ENCODE measurements around the gene OPN5.

DNA sequence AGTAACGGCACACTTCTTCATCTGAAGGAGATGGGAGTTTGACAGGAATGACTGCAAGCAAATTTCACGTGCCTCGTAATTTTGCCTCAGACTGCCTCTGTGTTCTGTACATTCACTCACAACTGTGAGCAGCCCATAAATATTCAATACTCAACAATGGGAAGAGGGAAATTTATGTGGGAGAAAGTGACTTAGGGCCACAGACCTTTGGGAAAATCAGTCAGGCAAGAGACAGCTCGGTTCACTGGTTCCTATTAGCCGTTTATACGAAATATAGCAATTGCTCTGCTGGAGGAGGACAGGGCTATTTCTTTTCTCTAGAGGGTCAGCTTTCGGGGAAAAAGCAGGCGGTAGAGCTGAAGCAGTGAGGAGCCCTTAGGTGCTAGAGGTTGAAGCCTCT is 28.0 kb downstream of the OPN5 start:
- TF ChIP-seq, protein P1, sequence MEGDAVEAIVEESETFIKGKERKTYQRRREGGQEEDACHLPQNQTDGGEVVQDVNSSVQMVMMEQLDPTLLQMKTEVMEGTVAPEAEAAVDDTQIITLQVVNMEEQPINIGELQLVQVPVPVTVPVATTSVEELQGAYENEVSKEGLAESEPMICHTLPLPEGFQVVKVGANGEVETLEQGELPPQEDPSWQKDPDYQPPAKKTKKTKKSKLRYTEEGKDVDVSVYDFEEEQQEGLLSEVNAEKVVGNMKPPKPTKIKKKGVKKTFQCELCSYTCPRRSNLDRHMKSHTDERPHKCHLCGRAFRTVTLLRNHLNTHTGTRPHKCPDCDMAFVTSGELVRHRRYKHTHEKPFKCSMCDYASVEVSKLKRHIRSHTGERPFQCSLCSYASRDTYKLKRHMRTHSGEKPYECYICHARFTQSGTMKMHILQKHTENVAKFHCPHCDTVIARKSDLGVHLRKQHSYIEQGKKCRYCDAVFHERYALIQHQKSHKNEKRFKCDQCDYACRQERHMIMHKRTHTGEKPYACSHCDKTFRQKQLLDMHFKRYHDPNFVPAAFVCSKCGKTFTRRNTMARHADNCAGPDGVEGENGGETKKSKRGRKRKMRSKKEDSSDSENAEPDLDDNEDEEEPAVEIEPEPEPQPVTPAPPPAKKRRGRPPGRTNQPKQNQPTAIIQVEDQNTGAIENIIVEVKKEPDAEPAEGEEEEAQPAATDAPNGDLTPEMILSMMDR (IDR thresholded peaks at IDR 0.05), result no peak
- no peak for TF ChIP-seq POLR2A (IDR thresholded peaks at IDR 0.05)
